ENCODE measurements around the gene RTBDN. TPM values are rescaled to one million over a fixed set of nuclear protein-coding genes. Genes with fewer than 3 reads are reported as not detected.

RTBDN gene
- total RNA-seq, 2 experiments from 2014 or later = not detected

DNA sequence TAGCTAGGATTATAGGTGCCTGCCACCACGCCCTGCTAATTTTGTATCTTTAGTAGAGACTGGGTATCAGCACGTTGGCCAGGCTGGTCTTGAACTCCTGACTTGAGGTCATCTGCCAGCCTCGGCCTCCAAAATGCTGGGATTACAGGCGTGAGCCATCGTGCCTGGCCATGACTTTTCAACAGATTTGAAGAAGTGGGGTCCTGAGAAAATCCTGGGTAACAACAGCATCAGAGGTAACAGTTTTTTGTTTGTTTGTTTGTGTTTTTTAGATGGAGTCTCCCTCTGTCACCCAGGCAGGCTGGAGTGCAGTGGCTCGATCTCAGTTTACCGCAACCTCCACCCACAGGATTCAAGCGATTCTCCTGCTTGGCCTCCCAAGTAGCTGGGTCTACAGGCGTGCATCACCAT is 39.4 kb downstream of the RTBDN start:
- POLR2A ChIA-PET = interaction anchor here (1.3 to 8.4 kb wide), 4 partner anchors 19 to 114 kb away, joined by 3 to 380 read pairs (median 4); partner anchors contain the start of gene HOOK2
- DNase-seq (no peak), ATAC-seq (no peak)
- Mint-ChIP-seq H3K4me3 (peak overlapping the region; percentile 65), H3K36me3 (ENCODE audit: low read depth) (peaks cover 21% of the 10 kb centered on the region), H3K27ac (peak overlapping the region; percentile 93), H3K9me3 (ENCODE audit: insufficient read depth) (no peaks in the 10 kb centered on the region), H3K4me1 (ENCODE audit: low read depth) (peaks cover 39% of the 10 kb centered on the region), H3K27me3 (ENCODE audit: low read depth) (no peaks in the 10 kb centered on the region)
- CTCF ChIA-PET = interaction anchor here (1.1 to 11.4 kb wide), 12 partner anchors 12 to 872 kb away, joined by 3 to 390 read pairs (median 15); partner anchors contain the start of genes HOOK2 and RNASEH2A

DNA sequence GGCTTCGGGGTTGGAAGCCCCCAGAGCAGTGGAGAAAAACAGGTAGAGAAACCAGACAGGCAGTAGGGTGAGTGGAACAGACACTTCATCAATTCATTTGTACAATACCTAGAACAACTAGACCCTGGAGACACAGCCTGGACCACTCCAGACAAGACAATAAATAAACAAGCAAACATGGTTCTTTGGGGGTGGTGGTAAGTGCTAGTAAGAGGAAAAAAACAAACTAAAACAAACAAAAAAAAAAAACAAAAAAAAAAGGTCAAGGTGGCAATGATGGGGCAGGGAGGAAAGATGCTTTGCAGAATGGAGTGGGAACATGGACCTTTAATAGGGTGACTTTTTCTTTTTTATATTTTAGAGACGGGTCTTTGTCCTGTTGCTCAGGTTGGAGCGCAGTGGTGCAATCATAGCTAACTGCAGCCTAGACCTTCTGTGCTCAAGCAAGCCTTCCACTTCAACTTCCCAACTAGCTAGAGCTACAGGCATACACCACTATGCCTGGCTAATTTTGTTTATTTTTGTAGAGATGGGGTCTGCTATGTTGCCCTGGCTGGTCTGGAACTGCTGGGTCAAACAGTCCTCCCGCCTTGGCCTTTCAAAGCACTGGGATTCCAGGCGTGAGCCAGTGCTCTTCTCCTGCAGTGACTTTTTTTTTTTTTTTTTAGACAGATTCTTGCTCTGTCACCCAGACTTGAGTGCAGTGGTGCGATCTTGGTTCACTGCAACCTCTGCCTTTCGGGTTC is 40.0 kb downstream of the RTBDN start:
- H3K4me1 Mint-ChIP-seq (ENCODE audit: low read depth) = peaks cover 34% of the 10 kb centered on the region
- peak overlapping the region; percentile 65 for H3K4me3 Mint-ChIP-seq
- H3K27ac Mint-ChIP-seq = peak overlapping the region; percentile 93
- DNase-seq (no peak), ATAC-seq (no peak)
- no peaks in the 10 kb centered on the region for H3K9me3 Mint-ChIP-seq (ENCODE audit: insufficient read depth)
- H3K27me3 Mint-ChIP-seq (ENCODE audit: low read depth) = no peaks in the 10 kb centered on the region
- ChIA-PET CTCF (interaction anchor here (1.1 to 11.4 kb wide), 5 partner anchors 11 to 61 kb away, joined by 4 to 390 read pairs (median 25); partner anchors contain the start of gene HOOK2), POLR2A (interaction anchor here (1.2 to 8.4 kb wide), 5 partner anchors 18 to 113 kb away, joined by 4 to 380 read pairs (median 5); partner anchors contain the start of genes GET3, HOOK2 and TRIR)
- H3K36me3 Mint-ChIP-seq (ENCODE audit: low read depth) = peaks cover 17% of the 10 kb centered on the region

DNA sequence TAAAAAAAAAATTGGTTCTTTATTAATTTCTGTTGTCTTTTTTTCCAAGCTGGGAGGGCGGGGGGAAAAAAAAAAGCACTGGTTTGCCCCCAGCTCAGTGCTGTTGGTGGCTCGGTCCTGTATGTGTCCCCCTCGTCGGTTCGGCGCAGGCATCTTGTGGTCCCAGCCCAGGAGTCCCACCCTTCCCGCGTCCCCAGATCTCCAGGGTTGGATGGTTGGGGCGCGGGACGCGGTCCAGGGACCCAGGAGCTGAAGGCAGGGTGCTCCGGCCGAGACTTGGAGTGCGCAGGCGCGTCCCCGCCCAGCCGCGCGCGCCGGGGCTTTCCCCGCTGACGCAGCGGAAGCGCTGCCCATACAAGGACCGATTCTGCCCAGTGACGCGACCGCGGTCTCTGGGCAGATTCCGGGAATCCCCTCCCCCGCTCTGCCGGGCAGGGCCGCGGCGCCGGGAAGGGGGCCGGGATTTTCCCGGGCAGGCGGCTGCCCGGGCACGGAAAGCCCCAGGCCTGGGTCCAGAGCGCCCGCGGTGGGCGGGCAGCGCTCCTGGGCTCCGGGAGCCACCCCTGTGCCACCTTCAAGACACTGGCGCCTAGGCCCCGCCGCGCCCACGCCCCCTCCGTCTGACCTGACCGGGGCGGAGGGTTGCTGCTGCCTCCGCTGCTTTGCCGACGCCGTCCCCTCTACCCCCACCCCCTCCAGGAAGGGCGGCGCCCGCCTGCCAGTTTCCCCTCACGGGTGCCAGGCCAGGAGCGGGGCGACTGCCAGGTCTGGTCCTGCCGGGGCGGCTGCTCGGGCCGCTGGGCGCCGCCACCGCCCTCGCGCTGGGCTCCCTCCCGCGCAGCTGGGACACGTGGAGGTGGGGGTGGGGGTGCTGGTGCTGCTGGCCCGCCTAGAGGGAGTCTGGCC is 40.8 kb downstream of the RTBDN start:
- H3K27ac Mint-ChIP-seq = peak overlapping the region; percentile 97
- ChIA-PET POLR2A (interaction anchor here (0.6 to 8.4 kb wide), 13 partner anchors 8 to 1412 kb away, joined by 3 to 380 read pairs (median 5); partner anchors contain the start of genes ELOF1, GET3, HOOK2 and PRDX2), CTCF (interaction anchor here (0.6 to 11.4 kb wide), 9 partner anchors 11 to 79 kb away, joined by 3 to 390 read pairs (median 4); partner anchors contain the start of genes HOOK2 and TRIR)
- peak; percentile 34 for ATAC-seq
- H3K27me3 Mint-ChIP-seq (ENCODE audit: low read depth) = no peaks in the 10 kb centered on the region
- H3K9me3 Mint-ChIP-seq (ENCODE audit: insufficient read depth) = no peaks in the 10 kb centered on the region
- peak overlapping the region; percentile 92 for H3K4me3 Mint-ChIP-seq
- H3K36me3 Mint-ChIP-seq (ENCODE audit: low read depth) = peaks cover 15% of the 10 kb centered on the region
- peak; percentile 92 for DNase-seq
- H3K4me1 Mint-ChIP-seq (ENCODE audit: low read depth) = peaks cover 42% of the 10 kb centered on the region

DNA sequence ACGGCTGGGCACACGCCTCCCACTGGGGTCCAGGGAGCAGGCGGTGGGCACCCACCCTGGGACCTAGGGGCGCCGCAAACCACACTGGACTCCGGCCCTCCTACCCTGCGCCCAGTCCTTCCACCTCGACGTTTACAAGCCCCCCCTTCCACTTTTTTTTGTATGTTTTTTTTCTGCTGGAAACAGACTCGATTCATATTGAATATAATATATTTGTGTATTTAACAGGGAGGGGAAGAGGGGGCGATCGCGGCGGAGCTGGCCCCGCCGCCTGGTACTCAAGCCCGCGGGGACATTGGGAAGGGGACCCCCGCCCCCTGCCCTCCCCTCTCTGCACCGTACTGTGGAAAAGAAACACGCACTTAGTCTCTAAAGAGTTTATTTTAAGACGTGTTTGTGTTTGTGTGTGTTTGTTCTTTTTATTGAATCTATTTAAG is 41.5 kb downstream of the RTBDN start:
- H3K36me3 Mint-ChIP-seq (ENCODE audit: low read depth) = peaks cover 15% of the 10 kb centered on the region
- no peak for ATAC-seq
- CTCF ChIA-PET = interaction anchor here (0.6 to 11.4 kb wide), 11 partner anchors 9 to 145 kb away, joined by 3 to 390 read pairs (median 7); partner anchors contain the start of genes CALR, HOOK2, THSD8 and TRIR
- H3K4me1 Mint-ChIP-seq (ENCODE audit: low read depth) = peaks cover 45% of the 10 kb centered on the region
- H3K9me3 Mint-ChIP-seq (ENCODE audit: insufficient read depth) = no peaks in the 10 kb centered on the region
- POLR2A ChIA-PET = interaction anchor here (0.6 to 8.4 kb wide), 13 partner anchors 9 to 1234 kb away, joined by 3 to 380 read pairs (median 4); partner anchors contain the start of genes ELOF1, HOOK2, PRDX2 and RNASEH2A
- DNase-seq = no peak
- H3K27me3 Mint-ChIP-seq (ENCODE audit: low read depth) = no peaks in the 10 kb centered on the region
- H3K27ac Mint-ChIP-seq = peak overlapping the region; percentile 97
- peak overlapping the region; percentile 92 for H3K4me3 Mint-ChIP-seq

DNA sequence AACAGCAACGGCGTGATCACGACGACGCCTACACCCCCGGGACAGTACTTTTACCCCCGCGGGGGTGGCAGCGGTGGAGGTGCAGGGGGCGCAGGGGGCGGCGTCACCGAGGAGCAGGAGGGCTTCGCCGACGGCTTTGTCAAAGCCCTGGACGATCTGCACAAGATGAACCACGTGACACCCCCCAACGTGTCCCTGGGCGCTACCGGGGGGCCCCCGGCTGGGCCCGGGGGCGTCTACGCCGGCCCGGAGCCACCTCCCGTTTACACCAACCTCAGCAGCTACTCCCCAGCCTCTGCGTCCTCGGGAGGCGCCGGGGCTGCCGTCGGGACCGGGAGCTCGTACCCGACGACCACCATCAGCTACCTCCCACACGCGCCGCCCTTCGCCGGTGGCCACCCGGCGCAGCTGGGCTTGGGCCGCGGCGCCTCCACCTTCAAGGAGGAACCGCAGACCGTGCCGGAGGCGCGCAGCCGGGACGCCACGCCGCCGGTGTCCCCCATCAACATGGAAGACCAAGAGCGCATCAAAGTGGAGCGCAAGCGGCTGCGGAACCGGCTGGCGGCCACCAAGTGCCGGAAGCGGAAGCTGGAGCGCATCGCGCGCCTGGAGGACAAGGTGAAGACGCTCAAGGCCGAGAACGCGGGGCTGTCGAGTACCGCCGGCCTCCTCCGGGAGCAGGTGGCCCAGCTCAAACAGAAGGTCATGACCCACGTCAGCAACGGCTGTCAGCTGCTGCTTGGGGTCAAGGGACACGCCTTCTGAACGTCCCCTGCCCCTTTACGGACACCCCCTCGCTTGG is 42.1 kb downstream of the RTBDN start:
- Mint-ChIP-seq H3K36me3 (ENCODE audit: low read depth) (peaks cover 15% of the 10 kb centered on the region), H3K9me3 (ENCODE audit: insufficient read depth) (no peaks in the 10 kb centered on the region), H3K4me1 (ENCODE audit: low read depth) (peaks cover 46% of the 10 kb centered on the region), H3K27me3 (ENCODE audit: low read depth) (no peaks in the 10 kb centered on the region), H3K4me3 (peak overlapping the region; percentile 92), H3K27ac (peak overlapping the region; percentile 97)
- DNase-seq = peak; percentile 88
- POLR2A ChIA-PET = interaction anchor here (0.7 to 8.4 kb wide), 20 partner anchors 10 to 1702 kb away, joined by 3 to 380 read pairs (median 4); partner anchors contain the start of genes FARSA, FBXW9, HOOK2 and PRDX2
- CTCF ChIA-PET = interaction anchor here (1.2 to 11.4 kb wide), 9 partner anchors 10 to 145 kb away, joined by 3 to 390 read pairs (median 9); partner anchors contain the start of genes CALR, HOOK2, THSD8 and TRIR
- ATAC-seq = peak; percentile 0

DNA sequence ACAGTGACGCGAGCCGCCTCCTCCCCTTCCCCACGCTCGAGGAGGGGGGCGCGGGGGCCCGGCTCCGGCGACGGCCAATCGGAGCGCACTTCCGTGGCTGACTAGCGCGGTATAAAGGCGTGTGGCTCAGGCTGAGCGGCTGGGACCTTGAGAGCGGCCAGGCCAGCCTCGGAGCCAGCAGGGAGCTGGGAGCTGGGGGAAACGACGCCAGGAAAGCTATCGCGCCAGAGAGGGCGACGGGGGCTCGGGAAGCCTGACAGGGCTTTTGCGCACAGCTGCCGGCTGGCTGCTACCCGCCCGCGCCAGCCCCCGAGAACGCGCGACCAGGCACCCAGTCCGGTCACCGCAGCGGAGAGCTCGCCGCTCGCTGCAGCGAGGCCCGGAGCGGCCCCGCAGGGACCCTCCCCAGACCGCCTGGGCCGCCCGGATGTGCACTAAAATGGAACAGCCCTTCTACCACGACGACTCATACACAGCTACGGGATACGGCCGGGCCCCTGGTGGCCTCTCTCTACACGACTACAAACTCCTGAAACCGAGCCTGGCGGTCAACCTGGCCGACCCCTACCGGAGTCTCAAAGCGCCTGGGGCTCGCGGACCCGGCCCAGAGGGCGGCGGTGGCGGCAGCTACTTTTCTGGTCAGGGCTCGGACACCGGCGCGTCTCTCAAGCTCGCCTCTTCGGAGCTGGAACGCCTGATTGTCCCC is 42.9 kb downstream of the RTBDN start, which contains the start of gene JUNB:
Gene JUNB, plus strand, starts transcription at position 142 of the 706 bp plus-strand sequence. Its CDS starts 286 bp downstream, at position 428.
- H3K27me3 Mint-ChIP-seq (ENCODE audit: low read depth) = no peaks in the 10 kb centered on the region
- DNase-seq (peak; percentile 97), ATAC-seq (peak; percentile 43)
- peaks cover 15% of the 10 kb centered on the region for H3K36me3 Mint-ChIP-seq (ENCODE audit: low read depth)
- peak within 1 kb of the TSS; percentile 92 for H3K4me3 Mint-ChIP-seq
- peaks cover 46% of the 10 kb centered on the region for H3K4me1 Mint-ChIP-seq (ENCODE audit: low read depth)
- CTCF ChIA-PET = interaction anchor here (1.8 to 11.4 kb wide), 8 partner anchors 9 to 146 kb away, joined by 4 to 390 read pairs (median 12); partner anchors contain the start of genes CALR, HOOK2, THSD8 and TRIR
- POLR2A ChIA-PET = interaction anchor here (0.6 to 8.4 kb wide), 17 partner anchors 11 to 1701 kb away, joined by 3 to 380 read pairs (median 4); partner anchors contain the start of genes FARSA, FBXW9, HOOK2 and PRDX2
- peak within 1 kb of the TSS; percentile 97 for H3K27ac Mint-ChIP-seq
- no peaks in the 10 kb centered on the region for H3K9me3 Mint-ChIP-seq (ENCODE audit: insufficient read depth)

DNA sequence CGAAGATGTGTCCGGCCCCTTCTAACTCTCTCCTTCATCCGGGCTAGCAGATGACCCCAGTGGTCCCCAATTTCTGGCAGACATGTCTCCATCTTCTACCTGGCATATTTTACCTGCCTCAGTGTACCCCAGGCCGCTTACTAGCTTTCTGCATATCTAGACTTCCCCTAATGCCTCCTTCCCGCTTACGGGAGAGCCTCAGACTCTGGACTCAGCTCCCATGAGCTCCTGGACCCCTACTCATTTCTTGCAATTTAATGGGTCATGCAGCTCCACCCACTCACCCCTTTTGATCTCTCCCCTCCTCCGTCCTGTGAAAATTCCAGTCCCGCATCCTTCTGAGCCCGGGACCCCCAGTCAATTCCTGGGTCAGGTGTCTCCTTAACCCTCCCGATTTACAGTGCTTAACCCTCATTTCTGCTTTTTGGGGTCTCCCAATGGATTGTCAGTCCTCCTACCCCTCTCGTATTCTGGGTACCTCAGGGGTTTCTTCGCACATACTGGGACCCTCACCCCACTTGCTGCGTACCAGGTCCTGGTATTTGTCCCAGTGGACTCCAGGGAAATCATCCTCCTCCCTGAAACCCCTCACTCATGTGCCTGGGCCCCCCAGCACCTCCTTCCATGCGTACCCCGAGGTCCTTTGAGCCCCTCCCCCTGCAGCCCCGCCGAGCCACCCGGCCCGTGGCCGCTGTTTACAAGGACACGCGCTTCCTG is 43.6 kb downstream of the RTBDN start:
- Mint-ChIP-seq H3K4me3 (peak overlapping the region; percentile 92), H3K36me3 (ENCODE audit: low read depth) (peaks cover 12% of the 10 kb centered on the region), H3K27me3 (ENCODE audit: low read depth) (no peaks in the 10 kb centered on the region), H3K27ac (peak overlapping the region; percentile 97), H3K4me1 (ENCODE audit: low read depth) (peaks cover 39% of the 10 kb centered on the region), H3K9me3 (ENCODE audit: insufficient read depth) (no peaks in the 10 kb centered on the region)
- POLR2A ChIA-PET = interaction anchor here (0.6 to 8.4 kb wide), 10 partner anchors 11 to 1249 kb away, joined by 3 to 380 read pairs (median 6); partner anchors contain the start of genes FARSA, HOOK2, PRDX2 and RNASEH2A
- ATAC-seq (no peak), DNase-seq (peak; percentile 40)
- CTCF ChIA-PET = interaction anchor here (1.8 to 11.4 kb wide), 8 partner anchors 9 to 147 kb away, joined by 4 to 390 read pairs (median 12); partner anchors contain the start of genes CALR, HOOK2, THSD8 and TRIR

DNA sequence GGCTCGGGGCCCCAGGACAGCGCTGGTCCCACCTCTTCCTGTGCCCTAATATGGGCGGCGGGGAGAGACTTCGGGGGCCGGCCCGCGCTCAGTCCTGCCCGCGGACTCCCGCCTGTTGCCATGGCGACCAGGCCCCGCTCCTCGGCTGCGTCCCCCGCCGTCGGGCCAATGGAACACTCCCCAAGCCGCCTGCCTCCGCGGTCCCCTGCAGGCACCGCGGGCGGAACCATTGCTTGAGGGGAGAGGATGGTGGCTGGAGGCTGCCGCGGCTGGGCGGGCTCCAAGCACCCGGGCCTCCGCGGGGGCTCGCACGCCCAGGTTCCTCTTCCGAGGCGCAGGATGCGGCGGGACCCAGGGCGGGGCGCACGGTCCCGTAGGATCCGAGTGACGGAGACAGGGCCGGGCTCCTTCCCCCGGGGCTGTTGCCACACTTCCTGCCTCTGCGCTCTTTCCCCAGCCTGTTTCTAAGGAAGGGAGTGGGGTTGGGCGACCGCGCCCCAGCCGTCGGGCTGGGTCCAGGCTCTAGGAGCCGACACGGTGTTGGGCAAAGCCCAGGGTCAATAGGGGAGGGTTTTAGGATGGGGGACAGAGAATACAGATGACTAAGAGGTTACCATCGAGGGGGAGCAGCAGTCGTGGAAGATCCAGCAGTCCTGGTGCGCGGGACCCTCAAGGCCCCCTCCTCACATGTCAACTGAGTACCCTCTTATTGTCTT is 44.3 kb downstream of the RTBDN start:
- peak overlapping the region; percentile 97 for H3K27ac Mint-ChIP-seq
- CTCF ChIA-PET = interaction anchor here (0.9 to 11.4 kb wide), 7 partner anchors 8 to 57 kb away, joined by 3 to 390 read pairs (median 23); partner anchors contain the start of gene HOOK2
- H3K9me3 Mint-ChIP-seq (ENCODE audit: insufficient read depth) = no peaks in the 10 kb centered on the region
- H3K4me1 Mint-ChIP-seq (ENCODE audit: low read depth) = peaks cover 35% of the 10 kb centered on the region
- peak overlapping the region; percentile 92 for H3K4me3 Mint-ChIP-seq
- ATAC-seq (peak; percentile 50), DNase-seq (peak; percentile 97)
- POLR2A ChIA-PET = interaction anchor here (1.1 to 8.4 kb wide), 4 partner anchors 12 to 14 kb away, joined by 3 to 380 read pairs (median 27); partner anchors contain the start of genes HOOK2, PRDX2 and THSD8
- peaks cover 12% of the 10 kb centered on the region for H3K36me3 Mint-ChIP-seq (ENCODE audit: low read depth)
- H3K27me3 Mint-ChIP-seq (ENCODE audit: low read depth) = no peaks in the 10 kb centered on the region
